ENCODE data around the gene ODF4.

DNA sequence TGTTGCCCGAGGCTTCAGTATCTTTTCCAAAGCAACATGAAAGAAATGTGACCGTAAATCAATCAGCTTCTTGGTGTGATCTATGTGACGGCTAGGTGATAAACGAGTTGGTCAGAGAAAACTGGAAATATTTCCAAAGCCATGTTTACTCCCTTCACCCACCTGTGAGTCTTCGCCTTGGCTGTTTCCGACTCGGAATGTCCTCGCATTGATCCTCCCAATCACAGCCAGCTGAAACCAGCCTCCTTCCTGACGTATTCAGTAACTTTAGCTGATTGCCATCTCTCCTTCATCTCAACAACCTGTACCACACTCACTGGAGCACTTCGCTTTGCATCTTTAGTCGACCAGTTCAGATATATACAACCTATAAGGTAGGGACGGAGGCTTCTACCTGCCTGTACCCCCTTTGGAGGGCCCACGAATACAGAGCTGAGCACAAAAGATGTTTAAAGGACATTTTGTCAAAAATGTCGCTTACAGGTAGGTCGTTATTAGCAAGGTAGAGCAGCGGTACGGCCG lies 36.2 kb downstream of the ODF4 start:
- TF ChIP-seq CTCF (IDR thresholded peaks at IDR 0.05) (no peak), FOXP4 (CRISPR knock-in tag; IDR thresholded peaks at IDR 0.05) (no peak; the same call in 1 of the 2 replicates)
- TF ChIP-seq, protein P1, sequence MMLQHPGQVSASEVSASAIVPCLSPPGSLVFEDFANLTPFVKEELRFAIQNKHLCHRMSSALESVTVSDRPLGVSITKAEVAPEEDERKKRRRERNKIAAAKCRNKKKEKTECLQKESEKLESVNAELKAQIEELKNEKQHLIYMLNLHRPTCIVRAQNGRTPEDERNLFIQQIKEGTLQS (CRISPR knock-in tag; conservative IDR thresholded peaks at IDR 0.05): no peak
- TF ChIP-seq, protein P2, sequence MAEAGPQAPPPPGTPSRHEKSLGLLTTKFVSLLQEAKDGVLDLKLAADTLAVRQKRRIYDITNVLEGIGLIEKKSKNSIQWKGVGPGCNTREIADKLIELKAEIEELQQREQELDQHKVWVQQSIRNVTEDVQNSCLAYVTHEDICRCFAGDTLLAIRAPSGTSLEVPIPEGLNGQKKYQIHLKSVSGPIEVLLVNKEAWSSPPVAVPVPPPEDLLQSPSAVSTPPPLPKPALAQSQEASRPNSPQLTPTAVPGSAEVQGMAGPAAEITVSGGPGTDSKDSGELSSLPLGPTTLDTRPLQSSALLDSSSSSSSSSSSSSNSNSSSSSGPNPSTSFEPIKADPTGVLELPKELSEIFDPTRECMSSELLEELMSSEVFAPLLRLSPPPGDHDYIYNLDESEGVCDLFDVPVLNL (CRISPR knock-in tag; IDR thresholded peaks at IDR 0.05; ENCODE audit: borderline replicate concordance, low read depth): no peak
- TF ChIP-seq, protein P3, sequence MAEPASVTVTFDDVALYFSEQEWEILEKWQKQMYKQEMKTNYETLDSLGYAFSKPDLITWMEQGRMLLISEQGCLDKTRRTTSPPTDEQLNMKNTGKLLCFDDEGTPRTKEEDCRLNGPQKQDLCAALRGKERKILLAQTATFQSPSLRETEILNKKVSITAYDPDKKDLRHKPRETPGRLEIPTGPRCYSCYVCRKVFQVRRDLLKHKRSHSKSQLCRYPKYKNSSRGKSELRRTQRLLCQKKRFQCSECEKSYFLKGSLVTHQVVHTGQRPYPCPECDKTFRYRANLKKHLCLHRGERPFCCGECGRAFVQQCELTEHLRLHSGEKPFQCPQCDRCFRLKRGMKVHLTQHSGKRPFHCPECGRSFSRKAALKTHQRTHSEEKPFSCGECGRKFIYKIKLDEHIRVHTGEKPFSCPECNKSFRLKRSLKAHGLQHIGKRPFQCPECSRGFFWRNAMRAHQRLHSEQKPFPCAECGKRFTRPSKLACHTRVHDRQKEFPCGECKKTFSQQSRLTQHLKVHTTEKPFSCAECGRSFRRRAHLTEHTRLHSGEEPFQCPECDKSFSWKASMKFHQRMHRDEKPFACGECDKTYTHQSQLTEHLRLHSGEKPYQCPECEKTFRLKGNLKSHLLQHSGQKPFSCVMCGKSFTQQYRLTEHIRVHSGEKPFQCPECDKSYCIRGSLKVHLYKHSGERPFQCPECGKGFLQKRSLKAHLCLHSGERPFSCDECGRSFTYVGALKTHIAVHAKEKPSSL (CRISPR knock-in tag; conservative IDR thresholded peaks at IDR 0.05): no peak

All from WTC11 (cell line).